Erythroblast (primary cell): ENCODE measurements around the gene WNT11.

ENCODE experiments used
- GATA1 ChIP-seq: IDR thresholded peaks from 2 replicates; pipeline ENCODE4 v1.6.1; 2011; ENCODE audit warnings: low read depth, mild to moderate bottlenecking, control low read depth, low read length, moderate library complexity
- POLR2A ChIP-seq: IDR thresholded peaks from 2 replicates; pipeline ENCODE4 v1.6.1; 2011; ENCODE audit warnings: mild to moderate bottlenecking, low read length

- TF ChIP-seq POLR2A (no peak), GATA1 (no peak)
Observed at GRCh38 chr11:76177250-76177686, 29.0 kb downstream of the WNT11 start.
